Right renal cortex interstitium (tissue), 3 donors: ENCODE measurements around the gene NTM. TPM values are rescaled to one million over a fixed set of nuclear protein-coding genes. Genes with fewer than 3 reads are reported as not detected.
A peak's percentile ranks its signal among the peaks of the same experiment; 100 is the strongest.

Source experiments
- DNase-seq, 3 donors: peaks; one replicate each; pipeline ENCODE4 v3.0.0-alpha.2; 2013; ENCODE audit warnings: low read depth in 3 of 3, low spot score in 2 of 3
- polyA plus RNA-seq, 3 donors: library from polyadenylated mRNA; unstranded; fragments of 120-200 nt; gene quantifications; one replicate each; pipeline ENCODE4 v1.2.1, GENCODE V29; 2013; ENCODE audit not compliant: insufficient read length in 3 of 3

NTM gene
- polyA plus RNA-seq, 3 donors: 30.5 to 43.6 (median 35.7) TPM

GRCh38 chr11:131966667-131967066 lies 596.3 kb downstream of the NTM start:
- DNase-seq: no peak

- DNase-seq: no peak
Measured at GRCh38 chr11:131969261-131969660, 598.8 kb downstream of the NTM start.

GRCh38 chr11:131973061-131973460 lies 602.6 kb downstream of the NTM start:
- no peak for DNase-seq

- DNase-seq: no peak
Measured at GRCh38 chr11:131975619-131976018, 605.2 kb downstream of the NTM start.

- DNase-seq: no peak
Measured at GRCh38 chr11:131976021-131976420, 605.6 kb downstream of the NTM start.

GRCh38 chr11:131977231-131977630 lies 606.8 kb downstream of the NTM start:
- DNase-seq: no peak

- no peak for DNase-seq
Measured at GRCh38 chr11:131977854-131978253, 607.4 kb downstream of the NTM start.

DNA sequence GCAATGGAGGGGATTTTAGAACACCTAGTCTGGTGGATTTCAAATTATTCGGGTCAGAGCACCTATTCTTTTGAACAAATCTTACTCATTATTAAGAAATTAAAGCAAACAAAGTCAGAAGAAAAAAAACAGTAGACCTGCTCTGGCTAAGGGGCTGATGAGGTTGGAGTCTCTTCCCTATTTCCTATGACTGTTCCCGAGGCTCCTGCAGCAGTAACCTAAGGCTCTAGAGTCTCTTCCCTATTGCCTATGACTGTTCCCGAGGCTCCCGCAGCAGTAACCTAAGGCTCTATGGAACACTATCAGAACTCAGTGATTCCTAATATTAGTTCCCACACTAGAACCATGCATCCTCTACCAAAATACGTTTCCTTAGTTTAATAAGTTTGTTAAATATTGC lies 607.9 kb downstream of the NTM start:
- no peak for DNase-seq

- no peak for DNase-seq
Measured at GRCh38 chr11:131979364-131979763, 608.9 kb downstream of the NTM start.

DNA sequence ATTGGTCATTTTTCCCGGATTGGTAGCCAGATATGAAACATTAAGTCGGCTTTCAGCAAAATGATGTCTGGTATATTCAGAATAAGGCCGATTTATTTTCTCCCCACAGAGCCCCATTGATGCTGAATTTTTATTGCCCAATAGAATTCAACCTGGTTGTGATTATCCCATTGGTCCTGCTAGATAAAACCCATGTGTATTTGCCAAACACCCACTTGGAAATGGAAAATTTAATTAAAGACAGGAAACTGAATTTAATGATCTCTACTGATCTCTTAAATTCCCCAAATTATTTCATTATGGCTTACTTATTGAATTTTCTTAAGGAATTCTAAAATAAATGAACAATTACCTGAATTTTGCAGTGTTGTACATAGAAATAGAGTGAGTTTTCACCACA lies 609.8 kb downstream of the NTM start:
- DNase-seq: no peak

DNA sequence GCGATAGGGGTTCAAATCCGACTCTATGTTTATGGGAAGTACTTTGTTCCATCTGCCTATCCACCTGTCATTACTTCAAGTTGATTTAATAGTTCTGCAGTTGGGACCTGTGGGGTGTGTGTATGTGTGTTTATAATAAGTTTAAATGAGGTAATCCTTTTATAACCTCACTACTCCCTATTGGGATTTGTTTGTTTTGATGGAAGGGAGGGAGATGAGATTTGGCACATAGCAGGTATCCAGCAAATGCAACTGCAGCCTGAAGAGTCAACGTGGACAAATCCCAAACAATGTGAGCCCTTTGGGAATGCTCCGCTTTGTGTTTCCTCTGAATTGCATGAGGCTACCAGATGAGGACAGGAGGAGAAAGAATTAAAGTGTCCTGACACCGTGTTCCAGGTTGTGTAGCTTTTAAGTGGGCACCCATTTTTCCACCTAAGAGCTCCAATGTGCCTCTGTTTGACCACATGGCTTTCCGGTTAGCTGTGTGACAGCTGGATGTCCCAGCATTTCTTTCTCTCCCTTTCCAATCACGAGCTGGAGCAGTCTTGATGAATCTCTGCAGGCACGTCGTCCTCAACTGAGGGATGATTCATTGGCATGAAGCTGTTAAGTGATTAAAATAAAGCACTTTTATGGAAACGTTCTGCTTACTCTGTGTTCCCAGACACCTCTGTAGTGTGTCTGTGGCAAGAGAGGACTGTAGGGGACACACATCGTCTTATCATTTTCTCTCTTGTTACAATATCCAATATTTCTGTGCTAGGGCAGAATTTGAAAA lies 610.7 kb downstream of the NTM start:
- no peak for DNase-seq

- DNase-seq: no peak
Measured at GRCh38 chr11:131982154-131982553, 611.7 kb downstream of the NTM start.

DNA sequence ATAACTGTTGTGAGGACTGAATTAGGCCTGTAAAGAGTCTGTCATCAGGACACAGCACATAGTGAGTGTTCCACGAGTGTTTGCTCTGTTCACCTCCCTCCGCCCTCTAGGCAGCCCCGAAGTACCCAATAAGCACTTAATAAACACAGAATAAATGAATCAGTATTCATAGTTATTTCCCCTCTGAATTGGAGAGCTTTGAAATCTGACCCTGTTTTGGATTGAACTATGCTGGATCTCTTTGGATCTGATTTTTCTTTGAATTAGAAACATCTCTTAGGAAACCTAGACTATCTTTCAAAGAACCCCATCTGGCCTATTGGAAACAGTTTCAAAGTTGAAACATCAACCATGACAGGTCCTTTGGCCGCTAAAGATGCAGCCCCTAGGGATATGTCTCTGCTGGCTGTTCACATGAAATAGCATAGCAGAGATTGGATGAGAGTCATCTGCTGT lies 615.5 kb downstream of the NTM start:
- peak in 2 of 3 donors; percentile 19 to 48 for DNase-seq

- DNase-seq: no peak
Measured at GRCh38 chr11:131987703-131988102, 617.3 kb downstream of the NTM start.

DNA sequence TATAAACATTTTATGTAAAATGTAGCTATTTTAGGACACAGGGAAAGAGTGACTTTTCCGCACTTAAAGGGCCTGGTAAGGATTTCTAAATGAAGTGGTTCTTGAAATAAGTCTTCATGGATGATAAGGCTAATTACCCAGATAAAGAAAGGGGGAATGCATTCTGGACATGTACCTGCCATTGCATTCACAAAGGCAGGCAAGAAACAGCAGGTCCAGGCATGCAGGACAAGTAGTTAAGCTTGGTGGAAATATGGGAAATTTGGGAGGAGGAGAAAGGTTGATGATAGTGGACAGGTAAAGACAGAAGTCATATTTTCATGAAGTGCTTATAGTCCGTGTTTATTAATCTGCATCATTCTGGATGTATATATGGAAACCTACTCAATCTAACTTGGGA lies 621.2 kb downstream of the NTM start:
- no peak for DNase-seq

DNA sequence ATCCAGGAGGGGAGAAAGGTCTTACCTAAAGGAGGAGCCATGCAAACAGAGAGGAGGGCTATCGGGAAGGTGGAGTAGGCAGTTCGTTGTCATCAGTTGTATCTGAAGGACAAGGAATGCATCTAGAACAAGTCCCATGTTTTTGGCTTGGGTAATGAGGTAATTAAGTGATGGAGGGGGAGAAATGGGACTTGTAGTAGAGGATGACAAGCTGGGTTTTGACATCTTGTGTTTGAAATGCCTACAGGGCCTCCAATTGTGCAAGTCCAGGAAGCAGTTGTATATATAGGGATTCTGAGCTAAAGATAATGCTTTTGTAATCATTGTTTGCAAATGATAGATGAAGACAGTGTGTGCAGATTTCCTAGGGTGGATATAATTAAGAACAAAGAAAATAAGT lies 622.8 kb downstream of the NTM start:
- no peak for DNase-seq

DNA sequence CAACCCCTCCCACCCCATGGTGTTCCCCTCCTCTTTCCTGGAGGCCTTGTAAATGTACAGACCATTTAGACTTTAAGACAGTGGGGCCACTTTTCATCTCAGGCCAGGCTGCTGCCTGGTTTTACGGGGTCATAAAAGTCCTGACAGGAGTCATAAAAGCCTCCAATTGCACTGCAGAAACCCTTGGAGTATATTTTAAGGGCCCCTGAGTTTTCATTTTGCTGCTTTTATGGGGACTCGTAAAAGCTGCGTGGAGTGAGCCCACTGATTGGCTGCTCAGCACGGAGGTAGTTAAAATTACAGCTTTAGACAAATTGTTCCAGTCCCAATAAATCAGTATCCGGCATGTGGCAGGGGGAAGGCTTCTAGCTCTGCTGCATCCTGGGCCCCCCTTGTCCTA lies 627.6 kb downstream of the NTM start:
- DNase-seq: peak; percentile 74 to 76 (median 75)

DNA sequence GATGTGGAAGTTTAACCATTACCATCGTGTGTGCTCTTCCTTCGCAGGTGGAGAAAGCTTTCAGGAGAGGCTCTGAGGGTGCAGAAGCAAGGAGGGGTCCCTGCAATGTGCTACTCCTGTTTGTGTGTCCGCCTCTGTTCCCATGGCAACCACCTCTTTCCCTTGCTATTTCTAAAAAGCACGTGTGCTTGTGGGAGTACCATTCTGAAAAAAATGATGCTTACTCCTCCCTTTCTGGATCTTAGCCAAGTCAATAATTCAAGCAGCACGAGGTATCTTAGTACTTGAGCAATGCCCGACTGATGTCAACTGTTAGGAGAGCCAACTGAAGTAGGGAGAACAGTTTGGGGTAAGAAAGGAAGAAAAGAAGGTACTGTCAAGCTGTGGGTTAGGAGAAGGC lies 628.7 kb downstream of the NTM start:
- peak in 2 of 3 donors; percentile 27 to 48 for DNase-seq

DNA sequence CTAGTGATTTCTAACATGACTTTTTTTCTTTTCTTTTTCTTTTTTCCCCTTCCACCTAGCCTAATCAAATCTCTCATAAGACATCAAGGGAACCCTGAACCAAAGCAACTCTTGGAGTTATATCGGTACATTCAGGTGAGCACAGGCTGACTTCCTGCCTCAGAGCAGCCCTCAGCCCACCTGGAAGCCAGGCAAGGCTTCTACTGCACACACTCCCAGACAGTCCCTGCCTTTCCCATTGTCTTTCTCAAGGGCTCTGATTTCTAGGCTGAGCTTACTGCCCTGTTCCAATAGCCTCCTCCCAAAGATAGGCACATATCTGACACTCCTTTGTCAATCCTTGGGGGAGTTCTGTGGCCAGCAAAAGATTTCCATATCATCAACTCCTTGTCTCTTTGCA lies 629.5 kb downstream of the NTM start:
- DNase-seq: no peak

GRCh38 chr11:132005887-132006286 lies 635.5 kb downstream of the NTM start:
- no peak for DNase-seq

DNA sequence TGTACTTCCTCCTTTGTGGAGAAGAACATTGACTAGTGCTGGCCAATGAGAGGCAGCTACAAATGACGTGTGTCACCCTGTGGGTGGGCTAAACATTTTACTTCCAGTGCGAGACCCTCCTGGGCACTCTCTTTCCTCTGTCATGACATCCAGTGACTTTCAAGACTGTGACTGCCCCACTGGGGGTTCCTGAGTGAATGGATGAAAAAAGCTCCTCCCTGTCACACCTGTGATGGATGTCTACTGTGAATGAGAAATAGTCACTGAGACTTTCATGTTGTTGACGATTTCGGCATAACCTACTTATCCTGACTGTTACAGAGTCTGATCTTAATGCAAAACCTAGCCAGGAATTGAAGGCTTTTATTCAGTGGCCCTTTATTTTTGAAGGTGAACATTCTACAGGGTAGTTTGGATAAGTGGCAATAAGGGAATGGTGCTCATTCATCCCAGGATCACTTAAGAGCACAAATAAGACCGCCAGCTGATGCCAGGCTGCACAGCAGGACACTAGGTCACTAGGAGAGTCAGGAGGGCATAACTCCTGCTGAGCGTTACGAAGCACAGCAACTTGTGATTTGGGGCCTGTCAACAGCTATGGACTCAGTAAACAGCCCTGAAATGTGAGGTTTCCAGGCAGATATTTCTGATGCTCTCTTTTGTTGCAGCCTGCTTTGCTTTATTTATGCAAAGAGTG lies 636.6 kb downstream of the NTM start:
- DNase-seq: no peak

- DNase-seq: no peak
Measured at GRCh38 chr11:132008226-132008625, 637.8 kb downstream of the NTM start.
